ENCODE measurements around the gene CFAP97D2.
A peak's percentile ranks its signal among the peaks of the same experiment; 100 is the strongest.
"Not testable (repeated sequence)": the region's sequence is repeated elsewhere in the genome, so short reads cannot be mapped to it uniquely, and the experiment has no call there.

The CFAP97D2 gene

DNA sequence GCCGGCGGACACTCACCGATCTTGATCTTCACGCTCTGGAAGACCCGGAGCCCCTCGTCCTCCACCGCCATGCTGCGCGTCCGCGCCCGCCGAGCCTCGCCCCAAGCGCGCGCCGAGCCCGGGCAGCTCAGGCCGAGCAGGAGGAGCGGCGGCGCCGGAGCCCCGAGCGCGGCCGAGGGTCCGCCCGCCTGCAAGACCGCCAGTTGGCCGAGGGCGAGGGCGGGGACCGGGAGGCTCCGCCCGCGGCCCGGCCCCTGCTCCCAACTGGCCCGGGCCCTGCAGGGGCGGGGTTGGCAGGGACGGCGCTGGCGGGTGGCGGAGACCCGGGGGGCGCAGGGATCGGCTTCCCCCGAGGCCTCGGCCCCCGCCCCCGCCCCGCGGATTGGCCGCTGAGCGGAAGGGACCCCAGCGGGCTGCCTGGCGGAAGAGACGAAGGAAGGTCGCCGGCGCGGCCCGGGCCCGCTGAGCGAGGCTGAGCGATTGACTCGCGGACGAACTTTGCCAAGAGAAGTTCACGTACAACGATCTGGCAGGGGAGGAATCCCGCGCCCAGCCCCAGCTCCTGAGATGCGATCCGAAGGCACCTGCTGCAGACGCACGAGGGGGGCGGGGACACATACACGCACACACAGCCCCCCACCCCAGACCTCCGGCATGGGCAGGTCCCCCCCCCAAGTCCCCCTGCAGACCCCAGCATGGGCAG lies 46.5 kb upstream of the CFAP97D2 start, which contains the start of gene RASA3:
Gene RASA3, minus strand, starts transcription at position 205 of the 703 bp plus-strand sequence. Its CDS starts 134 bp downstream, at position 71.
- Mint-ChIP-seq H3K27ac (peak within 1 kb of the TSS; percentile 73), H3K36me3 (ENCODE audit: low read depth) (no peaks in the 10 kb centered on the region), H3K27me3 (ENCODE audit: low read depth, poor library complexity) (peaks cover 6% of the 10 kb centered on the region), H3K4me1 (peaks cover 75% of the 10 kb centered on the region), H3K4me3 (peak within 1 kb of the TSS; percentile 98), H3K9me3 (no peaks in the 10 kb centered on the region)
- TF ChIP-seq, protein P1, sequence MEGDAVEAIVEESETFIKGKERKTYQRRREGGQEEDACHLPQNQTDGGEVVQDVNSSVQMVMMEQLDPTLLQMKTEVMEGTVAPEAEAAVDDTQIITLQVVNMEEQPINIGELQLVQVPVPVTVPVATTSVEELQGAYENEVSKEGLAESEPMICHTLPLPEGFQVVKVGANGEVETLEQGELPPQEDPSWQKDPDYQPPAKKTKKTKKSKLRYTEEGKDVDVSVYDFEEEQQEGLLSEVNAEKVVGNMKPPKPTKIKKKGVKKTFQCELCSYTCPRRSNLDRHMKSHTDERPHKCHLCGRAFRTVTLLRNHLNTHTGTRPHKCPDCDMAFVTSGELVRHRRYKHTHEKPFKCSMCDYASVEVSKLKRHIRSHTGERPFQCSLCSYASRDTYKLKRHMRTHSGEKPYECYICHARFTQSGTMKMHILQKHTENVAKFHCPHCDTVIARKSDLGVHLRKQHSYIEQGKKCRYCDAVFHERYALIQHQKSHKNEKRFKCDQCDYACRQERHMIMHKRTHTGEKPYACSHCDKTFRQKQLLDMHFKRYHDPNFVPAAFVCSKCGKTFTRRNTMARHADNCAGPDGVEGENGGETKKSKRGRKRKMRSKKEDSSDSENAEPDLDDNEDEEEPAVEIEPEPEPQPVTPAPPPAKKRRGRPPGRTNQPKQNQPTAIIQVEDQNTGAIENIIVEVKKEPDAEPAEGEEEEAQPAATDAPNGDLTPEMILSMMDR (IDR thresholded peaks at IDR 0.05): no peak
- peak; percentile 89 for DNase-seq

DNA sequence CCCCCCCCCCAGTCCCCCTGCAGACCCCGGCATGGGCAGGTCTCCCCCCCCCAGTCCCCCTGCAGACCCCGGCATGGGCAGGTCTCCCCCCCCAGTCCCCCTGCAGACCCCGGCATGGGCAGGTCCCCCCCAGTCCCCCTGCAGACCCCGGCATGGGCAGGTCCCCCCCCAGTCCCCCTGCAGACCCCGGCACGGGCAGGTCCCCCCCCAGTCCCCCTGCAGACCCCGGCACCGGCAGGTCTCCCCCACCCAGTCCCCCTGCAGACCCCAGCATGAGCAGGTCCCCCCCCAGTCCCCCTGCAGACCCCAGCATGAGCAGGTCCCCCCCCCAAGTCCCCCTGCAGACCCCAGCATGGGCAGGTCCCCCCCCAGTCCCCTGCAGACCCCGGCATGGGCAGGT lies 45.9 kb upstream of the CFAP97D2 start:
- not testable (repeated sequence) for H3K36me3 Mint-ChIP-seq (ENCODE audit: low read depth); H3K9me3 Mint-ChIP-seq; H3K27ac Mint-ChIP-seq; DNase-seq; H3K4me3 Mint-ChIP-seq; H3K27me3 Mint-ChIP-seq (ENCODE audit: low read depth, poor library complexity)
- H3K4me1 Mint-ChIP-seq: peaks cover 69% of the 10 kb centered on the region

DNA sequence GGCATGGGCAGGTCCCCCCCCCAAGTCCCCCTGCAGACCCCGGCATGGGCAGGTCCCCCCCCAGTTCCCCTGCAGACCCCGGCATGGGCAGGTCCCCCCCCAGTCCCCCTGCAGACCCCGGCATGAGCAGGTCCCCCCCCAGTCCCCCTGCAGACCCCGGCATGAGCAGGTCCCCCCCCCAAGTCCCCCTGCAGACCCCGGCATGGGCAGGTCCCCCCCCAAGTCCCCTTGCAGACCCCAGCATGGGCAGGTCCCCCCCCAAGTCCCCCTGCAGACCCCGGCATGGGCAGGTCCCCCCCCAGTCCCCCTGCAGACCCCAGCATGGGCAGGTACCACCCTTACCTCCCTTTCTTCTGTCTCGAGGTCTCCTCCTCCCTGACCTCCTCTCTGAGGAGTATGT lies 45.5 kb upstream of the CFAP97D2 start:
- not testable (repeated sequence) for H3K36me3 Mint-ChIP-seq (ENCODE audit: low read depth); H3K27ac Mint-ChIP-seq; H3K9me3 Mint-ChIP-seq; H3K27me3 Mint-ChIP-seq (ENCODE audit: low read depth, poor library complexity); DNase-seq
- H3K4me1 Mint-ChIP-seq: peaks cover 65% of the 10 kb centered on the region
- H3K4me3 Mint-ChIP-seq: peak overlapping the region; percentile 70

DNA sequence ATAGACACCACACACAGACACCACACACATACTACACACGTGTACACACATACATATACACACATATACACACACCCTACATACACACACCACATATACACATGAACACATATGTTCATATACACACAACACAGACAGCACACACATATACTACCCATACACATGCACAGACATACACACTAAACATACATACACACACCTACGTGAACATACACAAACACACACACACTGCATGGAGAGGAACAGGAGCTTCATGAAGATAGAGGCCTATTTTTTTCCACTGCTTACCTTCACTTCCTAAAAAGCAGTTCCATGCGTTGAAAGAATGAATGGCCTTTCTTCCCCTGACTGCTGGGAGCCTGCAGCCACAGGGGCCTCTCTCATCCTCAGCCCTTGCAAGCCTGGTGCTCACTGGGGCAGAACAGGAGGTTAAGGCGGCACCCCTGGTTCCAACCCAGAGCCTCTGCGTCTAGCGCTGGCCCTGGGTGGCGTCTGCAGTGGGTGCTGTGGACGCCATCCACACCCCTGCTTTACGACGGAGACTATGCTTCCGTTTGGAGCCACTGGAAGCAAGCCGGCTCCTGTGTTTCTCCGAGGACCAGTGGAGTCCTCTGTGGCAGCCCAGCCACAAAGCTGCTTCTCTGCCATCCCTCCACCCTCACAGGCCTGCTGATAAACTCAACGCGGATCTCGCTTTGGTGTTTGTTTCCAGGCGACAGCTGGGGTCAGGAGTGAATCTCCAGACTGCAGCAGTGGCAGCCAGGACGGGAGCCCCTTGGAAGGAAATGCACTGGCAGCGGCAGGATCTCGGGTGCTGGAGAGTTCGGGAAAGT lies 44.7 kb upstream of the CFAP97D2 start:
- Mint-ChIP-seq H3K9me3 (no peaks in the 10 kb centered on the region), H3K4me3 (peak overlapping the region; percentile 70), H3K4me1 (peaks cover 57% of the 10 kb centered on the region), H3K27me3 (ENCODE audit: low read depth, poor library complexity) (peaks cover 4% of the 10 kb centered on the region), H3K27ac (peak overlapping the region; percentile 7), H3K36me3 (ENCODE audit: low read depth) (no peaks in the 10 kb centered on the region)
- DNase-seq: peak; percentile 56
- TF ChIP-seq, protein P1 (IDR thresholded peaks at IDR 0.05): no peak

DNA sequence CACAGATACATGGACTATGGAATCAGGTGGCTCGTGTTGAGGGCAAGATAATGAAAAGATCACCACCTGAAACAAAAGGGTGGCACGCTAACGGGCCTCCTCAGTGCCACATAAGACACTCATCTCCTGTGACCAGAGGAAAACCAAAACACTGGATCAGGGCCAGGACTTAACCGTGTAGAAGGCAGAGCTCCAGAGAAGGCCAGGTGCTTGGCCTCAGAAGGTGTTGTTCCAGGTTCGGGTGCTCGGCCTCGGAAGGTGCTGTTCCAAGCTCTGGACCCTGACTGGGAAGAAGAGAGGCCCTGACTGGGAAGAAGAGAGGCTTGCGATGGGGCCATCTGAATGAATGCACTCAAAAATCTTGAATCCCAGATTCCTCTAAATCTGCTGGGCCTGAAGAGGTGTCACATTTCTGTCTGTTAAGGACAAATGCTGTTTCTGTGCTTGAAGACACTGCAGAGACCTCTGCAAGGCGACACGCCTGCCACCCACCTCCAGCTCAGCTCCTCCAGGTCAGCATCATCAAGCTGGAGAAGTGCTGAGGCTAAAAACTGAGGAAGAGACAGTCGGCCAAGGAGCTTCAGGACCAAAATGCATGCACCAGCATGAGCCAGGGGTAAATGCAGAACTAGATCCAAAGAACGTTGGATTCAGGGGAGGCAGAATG lies 44.0 kb upstream of the CFAP97D2 start:
- DNase-seq: no peak
- no peak overlapping the region for H3K4me3 Mint-ChIP-seq
- H3K4me1 Mint-ChIP-seq: peaks cover 50% of the 10 kb centered on the region
- peaks cover 7% of the 10 kb centered on the region for H3K27me3 Mint-ChIP-seq (ENCODE audit: low read depth, poor library complexity)
- no peaks in the 10 kb centered on the region for H3K36me3 Mint-ChIP-seq (ENCODE audit: low read depth)
- TF ChIP-seq, protein P1 (IDR thresholded peaks at IDR 0.05): no peak
- peak overlapping the region; percentile 21 for H3K27ac Mint-ChIP-seq
- no peaks in the 10 kb centered on the region for H3K9me3 Mint-ChIP-seq

DNA sequence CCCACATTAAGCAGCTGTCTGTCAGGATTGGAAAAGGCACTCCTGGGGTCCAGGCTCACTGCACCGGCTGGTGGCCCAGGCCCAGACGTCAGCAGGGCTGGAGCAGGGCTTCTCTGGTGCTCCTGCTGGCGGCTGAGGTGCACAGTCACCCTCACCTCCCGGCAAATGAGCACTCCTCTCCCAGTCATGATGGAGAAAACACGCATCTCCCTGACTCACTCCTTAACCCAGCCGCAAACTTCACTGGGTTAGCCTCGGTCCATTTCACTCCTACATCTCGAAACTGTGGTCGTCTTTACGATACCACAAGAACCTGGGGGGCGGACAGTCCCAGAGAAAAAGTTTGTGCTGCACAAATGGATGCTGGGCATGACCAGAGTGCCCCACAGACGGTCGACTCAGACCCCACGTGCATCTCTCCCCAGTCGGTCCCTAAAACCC lies 43.3 kb upstream of the CFAP97D2 start:
- Mint-ChIP-seq H3K9me3 (no peaks in the 10 kb centered on the region), H3K4me1 (peaks cover 43% of the 10 kb centered on the region), H3K4me3 (no peak overlapping the region), H3K27ac (no peak overlapping the region), H3K36me3 (ENCODE audit: low read depth) (no peaks in the 10 kb centered on the region), H3K27me3 (ENCODE audit: low read depth, poor library complexity) (peaks cover 7% of the 10 kb centered on the region)
- TF ChIP-seq, protein P1 (IDR thresholded peaks at IDR 0.05): no peak
- DNase-seq: no peak

Measured in nephron progenitor cell (in vitro differentiated cells).